Endothelial cell of umbilical vein (primary cell): ENCODE results near the gene CCP110. TPM values are rescaled to one million over a fixed set of nuclear protein-coding genes. Genes with fewer than 3 reads are reported as not detected.

ENCODE experiments used
- BruUV-seq: library from RNA; stranded (reverse); fragments of 400-500 nt; replicated peaks from 2 replicates; lab custom pipeline; 2021; lab: Mats Ljungman, UMichigan
- CTCF ChIA-PET: fragments of 300-600, 350-600 bp; sonication (Branson Sonifier 250); formaldehyde crosslinking; loops from one replicate; lab custom pipeline; 2021; ENCODE audit warnings: antibody characterized with exemption, inconsistent platforms; lab: Charles Lee
- POLR2A ChIA-PET: fragments of 300-600, 350-600 bp; sonication (Branson Sonifier 250); formaldehyde crosslinking; loops from one replicate; lab custom pipeline; 2021; ENCODE audit warnings: antibody characterized with exemption, inconsistent platforms; lab: Charles Lee
- DNase-seq: peaks from one replicate; pipeline ENCODE4 v3.0.0-alpha.2; 2011; ENCODE audit warnings: low read depth, low spot score
- FAIRE-seq: peaks from 2 replicates; lab custom pipeline; 2011; peaks lifted over from hg19 to GRCh38; lab: Jason Lieb, UNC
- H2AFZ ChIP-seq: 2 replicates; pipeline ENCODE4 v1.6.0; 2012; ENCODE audit warnings: low read depth, low read length, control low read depth, inconsistent platforms
- H3K27ac ChIP-seq: 2 replicates; pipeline ENCODE4 v1.5.1; 2011; ENCODE audit warnings: low read depth, mild to moderate bottlenecking, control low read depth, low read length, moderate library complexity; ENCODE audit not compliant: insufficient read depth
- H3K27me3 ChIP-seq, 2 experiments: 2 replicates each; pipeline versions ENCODE4 v1.6.0 to v1.6.1; 2011; ENCODE audit warnings: low read length in 2 of 2, mixed read lengths in 1 of 2; ENCODE audit not compliant: control insufficient read depth in 2 of 2, insufficient read depth in 2 of 2
- H3K36me3 ChIP-seq, 2 experiments: 2 replicates in 1 of 2; 3 replicates in 1 of 2; pipeline ENCODE4 v1.5.1; 2011; ENCODE audit warnings: low read length in 2 of 2, mild to moderate bottlenecking in 1 of 2, moderate library complexity in 1 of 2; ENCODE audit not compliant: control insufficient read depth in 2 of 2, insufficient read depth in 2 of 2; ENCODE audit errors: extremely low read depth in 1 of 2
- H3K4me1 ChIP-seq: 3 replicates; pipeline ENCODE4 v1.5.1; 2011; ENCODE audit warnings: mild to moderate bottlenecking, low read length; ENCODE audit not compliant: control insufficient read depth, insufficient read depth; ENCODE audit errors: extremely low read depth
- H3K4me2 ChIP-seq: 2 replicates; pipeline ENCODE4 v1.6.1; 2011; ENCODE audit warnings: low read length, control low read depth, mixed read lengths; ENCODE audit not compliant: insufficient read depth
- H3K4me3 ChIP-seq, 3 experiments: fragments of 200-600 bp in 1 of 3; sonication (generic), shearing (Covaris generic) in 1 of 3; replicated peaks in 1 of 3; 2 replicates each; pipeline ENCODE4 v1.5.1; 2011 to 2016; ENCODE audit warnings: control low read depth in 3 of 3, low read length in 3 of 3, mild to moderate bottlenecking in 2 of 3, inconsistent platforms in 1 of 3, low read depth in 1 of 3, moderate library complexity in 1 of 3; ENCODE audit not compliant: insufficient read depth in 1 of 3
- H3K79me2 ChIP-seq: 2 replicates; pipeline ENCODE4 v1.6.0; 2012; ENCODE audit warnings: low read length, inconsistent platforms; ENCODE audit not compliant: control insufficient read depth, insufficient read depth
- H3K9ac ChIP-seq: replicated peaks from 2 replicates; pipeline ENCODE3; 2011; ENCODE audit warnings: low read length, control low read depth; ENCODE audit not compliant: insufficient read depth; ENCODE audit errors: extremely low read depth
- H3K9me1 ChIP-seq: replicated peaks from 3 replicates; pipeline ENCODE4 v1.6.0; 2011; ENCODE audit warnings: mild to moderate bottlenecking, low read length; ENCODE audit not compliant: control insufficient read depth, insufficient read depth; ENCODE audit errors: extremely low read depth
- H3K9me3 ChIP-seq: replicated peaks from 2 replicates; pipeline ENCODE4 v1.5.1; 2012; ENCODE audit warnings: low read length, inconsistent platforms; ENCODE audit not compliant: control insufficient read depth, insufficient read depth
- H4K20me1 ChIP-seq: replicated peaks from 2 replicates; pipeline ENCODE3; 2011; ENCODE audit warnings: mild to moderate bottlenecking, low read length; ENCODE audit not compliant: control insufficient read depth, insufficient read depth; ENCODE audit errors: extremely low read depth
- CTCF ChIP-seq, 2 donors: IDR thresholded peaks; 1 replicate in 1 of 2; 2 replicates in 1 of 2; pipeline ENCODE4 v1.5.1; 2011; ENCODE audit warnings: low read length in 2 of 2, mild to moderate bottlenecking in 2 of 2, moderate library complexity in 2 of 2, control low read depth in 1 of 2, inconsistent platforms in 1 of 2, low read depth in 1 of 2; ENCODE audit not compliant: insufficient read depth in 1 of 2; ENCODE audit errors: extremely low read depth in 1 of 2
- EZH2 ChIP-seq: IDR thresholded peaks from 2 replicates; pipeline ENCODE4 v1.6.1; 2012; ENCODE audit warnings: borderline replicate concordance, low read depth, mild to moderate bottlenecking, moderate library complexity, low read length, inconsistent platforms; ENCODE audit not compliant: severe bottlenecking
- FOS ChIP-seq: IDR thresholded peaks from 2 replicates; pipeline ENCODE4 v1.6.1; 2011; ENCODE audit warnings: mild to moderate bottlenecking, low read length, moderate library complexity, borderline replicate concordance; ENCODE audit not compliant: insufficient read depth
- GATA2 ChIP-seq: IDR thresholded peaks from 2 replicates; pipeline ENCODE4 v1.7.0; 2011; ENCODE audit warnings: low read depth, mild to moderate bottlenecking, moderate library complexity, mixed read lengths, low read length; ENCODE audit not compliant: insufficient read length, insufficient read depth
- JUN ChIP-seq: IDR thresholded peaks from 2 replicates; pipeline ENCODE4 v1.6.1; 2011; ENCODE audit warnings: borderline replicate concordance, low read depth; ENCODE audit not compliant: insufficient read length, insufficient read depth
- MAX ChIP-seq: IDR thresholded peaks from 2 replicates; pipeline ENCODE4 v1.6.1; 2011; ENCODE audit not compliant: insufficient read depth, insufficient read length
- MYC ChIP-seq: IDR thresholded peaks from one replicate; pipeline ENCODE4 v1.6.1; 2011; ENCODE audit warnings: mild to moderate bottlenecking, low read depth, low read length
- POLR2A ChIP-seq: IDR thresholded peaks from 2 replicates; pipeline ENCODE4 v1.6.1; 2012; ENCODE audit warnings: low read depth, mild to moderate bottlenecking, control low read depth, low read length
- POLR2AphosphoS5 ChIP-seq: IDR thresholded peaks from 2 replicates; pipeline ENCODE4 v1.6.1; 2012; ENCODE audit warnings: low read depth, mild to moderate bottlenecking, control low read depth, low read length, moderate library complexity; ENCODE audit not compliant: insufficient read depth
- dilution Hi-C: fragments of 300-500 bp; cut with MboI; formaldehyde crosslinking; loops from one replicate; pipeline ENCODE4 v1.15.0; 2019; ENCODE audit warnings: low sequenced_read_pairs; ENCODE audit not compliant: extremely low pct_ligation_motif_present
- intact Hi-C: fragments of 100-400 bp; cut with micrococcal nuclease; formaldehyde crosslinking; loops from one replicate; pipeline ENCODE4 v1.10.0; 2022
- polyA plus RNA-seq, 4 experiments: library from polyadenylated mRNA; depleted of rRNA in 3 of 4; stranded (reverse) in 3 of 4; unstranded in 1 of 4; fragments of >200 nt; gene quantifications; 2 replicates each; pipeline versions ENCODE4 v1.2.1 to v1.2.3, GENCODE V29; 2011 to 2012; ENCODE audit warnings: missing spikeins in 1 of 4
- total RNA-seq: library from RNA; stranded (reverse); gene quantifications from 2 replicates; pipeline ENCODE4 v1.2.3, GENCODE V29; 2021

The CCP110 gene
- total and polyA plus RNA-seq, 2 donors (not counting 3 experiments of a cell fraction or from before 2014, with no cell fraction given), result 3.7 to 16.5 TPM

- Histone ChIP-seq H3K79me2 (peaks cover 27% of the 10 kb centered on the region), H3K9ac (no peak overlapping the region), H3K4me2 (peak overlapping the region; percentile 98), H3K4me3 (peak overlapping the region in 2 of 3 experiments; percentile 60 to 95), H3K4me1 (peaks cover 18% of the 10 kb centered on the region), H3K27me3 (no peaks in the 10 kb centered on the region), H3K27ac (no peak overlapping the region), H2AFZ (no peak overlapping the region), H4K20me1 (no peaks in the 10 kb centered on the region), H3K9me3 (no peaks in the 10 kb centered on the region), H3K9me1 (no peaks in the 10 kb centered on the region), H3K36me3 (peaks cover 0 to 2% of the 10 kb centered on the region in 2 experiments)
- intact Hi-C loops, result loop anchor here (10.0 kb wide), 2 partner anchors 541 to 721 kb away; partner anchors contain the start of genes ARL6IP1 and TMC7
- ChIA-PET POLR2A (no interaction called here), CTCF (interaction anchor here (1.1 to 3.0 kb wide), 4 partner anchors 15 to 59 kb away, joined by 3 to 28 read pairs (median 11); partner anchors contain the start of gene VPS35L)
- DNase-seq (no peak), FAIRE-seq (no peak)
- dilution Hi-C loops, result no loop called here
- BruUV-seq, result no TSS peak
- TF ChIP-seq FOS (no peak), MAX (no peak), POLR2AphosphoS5 (no peak), EZH2 (no peak), MYC (no peak), JUN (no peak), POLR2A (no peak), GATA2 (no peak), CTCF (IDR thresholded peaks at IDR 0.05; ENCODE audit: extremely low read depth in 1 of 2, insufficient read depth in 1 of 2, low read depth in 1 of 2, low read length in 2 of 2) (no peak)
Observed at GRCh38 chr16:19525385-19525723, 1.6 kb downstream of the CCP110 start.
